RWPE2 (cell line): ENCODE results near the gene CA9.

Experiments used
- ATAC-seq: fragments of 200-7000 bp; cut with Tn5 transposase; 3 replicates; pipeline ENCODE4 v1.9.1; 2021; ENCODE audit warnings: low read depth
- DNase-seq: peaks from one replicate; pipeline ENCODE4 v3.0.0-alpha.2; 2020; ENCODE audit warnings: low spot score
- H3K27ac ChIP-seq: fragments of 450-650 bp; 2 replicates; pipeline ENCODE4 v1.5.1; 2017; ENCODE audit warnings: mild to moderate bottlenecking; ENCODE audit not compliant: poor library complexity, severe bottlenecking
- H3K27me3 ChIP-seq: fragments of 250-450 bp; sonication (Bioruptor Pico); 2 replicates; pipeline ENCODE4 v1.5.1; 2021; ENCODE audit warnings: mild to moderate bottlenecking, moderate library complexity; ENCODE audit not compliant: insufficient read depth, poor library complexity, severe bottlenecking
- H3K36me3 ChIP-seq: fragments of 250-450 bp; sonication (Bioruptor Pico); 2 replicates; pipeline ENCODE4 v1.5.1; 2020; ENCODE audit warnings: low read depth, mild to moderate bottlenecking, moderate library complexity
- H3K4me1 ChIP-seq: fragments of 250-450 bp; sonication (Bioruptor Pico); 2 replicates; pipeline ENCODE4 v1.5.1; 2021; ENCODE audit warnings: mild to moderate bottlenecking, moderate library complexity; ENCODE audit not compliant: insufficient read depth, poor library complexity, severe bottlenecking
- H3K4me3 ChIP-seq: fragments of 250-450 bp; sonication (Bioruptor Pico); 2 replicates; pipeline ENCODE4 v1.5.1; 2021; ENCODE audit warnings: mild to moderate bottlenecking, moderate library complexity; ENCODE audit not compliant: severe bottlenecking
- H3K9me3 ChIP-seq: fragments of 250-450 bp; sonication (Bioruptor Pico); 2 replicates; pipeline ENCODE4 v1.5.1; 2021; ENCODE audit warnings: mild to moderate bottlenecking, moderate library complexity; ENCODE audit not compliant: severe bottlenecking
- TF ChIP-seq, protein P1 (sequence below): fragments of 450-650 bp; IDR thresholded peaks from one replicate; pipeline ENCODE4 v1.5.1; 2017; ENCODE audit warnings: mild to moderate bottlenecking, moderate library complexity; ENCODE audit not compliant: poor library complexity, severe bottlenecking

Gene CA9

GRCh38 chr9:35658968-35659220 lies 14.8 kb upstream of the CA9 start:
- TF ChIP-seq, protein P1, sequence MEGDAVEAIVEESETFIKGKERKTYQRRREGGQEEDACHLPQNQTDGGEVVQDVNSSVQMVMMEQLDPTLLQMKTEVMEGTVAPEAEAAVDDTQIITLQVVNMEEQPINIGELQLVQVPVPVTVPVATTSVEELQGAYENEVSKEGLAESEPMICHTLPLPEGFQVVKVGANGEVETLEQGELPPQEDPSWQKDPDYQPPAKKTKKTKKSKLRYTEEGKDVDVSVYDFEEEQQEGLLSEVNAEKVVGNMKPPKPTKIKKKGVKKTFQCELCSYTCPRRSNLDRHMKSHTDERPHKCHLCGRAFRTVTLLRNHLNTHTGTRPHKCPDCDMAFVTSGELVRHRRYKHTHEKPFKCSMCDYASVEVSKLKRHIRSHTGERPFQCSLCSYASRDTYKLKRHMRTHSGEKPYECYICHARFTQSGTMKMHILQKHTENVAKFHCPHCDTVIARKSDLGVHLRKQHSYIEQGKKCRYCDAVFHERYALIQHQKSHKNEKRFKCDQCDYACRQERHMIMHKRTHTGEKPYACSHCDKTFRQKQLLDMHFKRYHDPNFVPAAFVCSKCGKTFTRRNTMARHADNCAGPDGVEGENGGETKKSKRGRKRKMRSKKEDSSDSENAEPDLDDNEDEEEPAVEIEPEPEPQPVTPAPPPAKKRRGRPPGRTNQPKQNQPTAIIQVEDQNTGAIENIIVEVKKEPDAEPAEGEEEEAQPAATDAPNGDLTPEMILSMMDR: no peak
- peaks cover 8% of the 10 kb centered on the region for H3K4me1 ChIP-seq
- ATAC-seq: peak; percentile 3; the same call in 1 of the 3 replicates
- H3K27ac ChIP-seq: peak overlapping the region; percentile 76
- peaks cover 34% of the 10 kb centered on the region for H3K36me3 ChIP-seq
- H3K27me3 ChIP-seq: no peaks in the 10 kb centered on the region
- no peaks in the 10 kb centered on the region for H3K9me3 ChIP-seq
- peak overlapping the region; percentile 72 for H3K4me3 ChIP-seq
- DNase-seq: no peak

DNA sequence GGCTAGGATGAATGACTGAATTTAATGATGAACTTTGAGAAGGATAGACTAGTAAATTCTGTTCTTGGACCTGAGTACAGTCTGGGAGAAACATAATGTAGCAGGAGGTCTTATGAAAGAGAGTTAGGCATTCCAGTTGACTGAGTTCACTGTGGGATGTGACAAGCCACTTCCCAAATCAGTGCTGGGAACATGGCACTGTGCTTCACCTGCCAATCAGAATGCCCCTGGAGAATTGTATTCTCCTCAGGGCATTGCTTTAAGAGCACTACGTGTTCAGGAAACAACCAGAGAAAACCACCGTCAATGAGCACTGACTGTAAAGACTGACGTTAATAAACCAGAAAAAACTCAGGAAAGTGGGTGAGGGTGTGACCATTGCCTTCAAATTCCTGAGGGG lies 14.4 kb upstream of the CA9 start:
- Histone ChIP-seq H3K36me3 (peaks cover 34% of the 10 kb centered on the region), H3K4me3 (peak overlapping the region; percentile 72), H3K27me3 (no peaks in the 10 kb centered on the region), H3K9me3 (no peaks in the 10 kb centered on the region), H3K4me1 (peaks cover 13% of the 10 kb centered on the region), H3K27ac (peak overlapping the region; percentile 76)
- DNase-seq (no peak), ATAC-seq (peak; percentile 13; the same call in 1 of the 3 replicates)
- TF ChIP-seq, protein P1: no peak

DNA sequence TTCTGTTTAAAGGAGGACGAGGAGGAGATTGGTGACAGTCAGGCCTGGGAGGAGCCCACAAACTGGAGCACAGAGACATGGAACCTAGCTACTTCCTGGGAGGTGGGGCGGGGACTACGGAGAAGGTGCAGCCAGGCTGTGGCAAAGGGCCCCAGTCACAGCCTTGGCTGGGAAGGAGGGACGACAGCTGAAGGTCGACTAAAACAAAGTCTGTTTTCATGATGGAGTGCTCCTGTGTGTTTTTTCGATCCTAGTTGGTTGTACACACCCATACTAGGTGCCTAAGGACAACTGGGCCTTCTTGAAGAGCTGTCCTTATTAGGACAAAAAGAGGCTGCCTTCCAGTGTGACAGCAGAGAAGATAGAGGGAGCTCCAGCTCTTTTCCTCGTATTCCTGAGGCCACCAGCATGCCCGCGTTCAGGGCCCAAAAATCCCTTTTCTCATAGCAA lies 12.7 kb upstream of the CA9 start:
- Histone ChIP-seq H3K4me1 (peaks cover 19% of the 10 kb centered on the region), H3K27ac (peak overlapping the region; percentile 76)
- DNase-seq: no peak

GRCh38 chr9:35661756-35662350 lies 11.9 kb upstream of the CA9 start:
- Histone ChIP-seq H3K9me3 (no peaks in the 10 kb centered on the region), H3K36me3 (peaks cover 34% of the 10 kb centered on the region), H3K27ac (peak overlapping the region; percentile 76), H3K4me3 (no peak overlapping the region), H3K4me1 (peaks cover 21% of the 10 kb centered on the region), H3K27me3 (no peaks in the 10 kb centered on the region)
- TF ChIP-seq, protein P1: no peak
- no peak for ATAC-seq
- no peak for DNase-seq

More for the DNA sequence above, 12.7 kb upstream of the CA9 start:
- TF ChIP-seq, protein P1: peak; percentile 53
- H3K36me3 ChIP-seq: peaks cover 34% of the 10 kb centered on the region
- no peaks in the 10 kb centered on the region for H3K9me3 ChIP-seq
- H3K27me3 ChIP-seq: no peaks in the 10 kb centered on the region
- ATAC-seq: no peak
- no peak overlapping the region for H3K4me3 ChIP-seq

- ATAC-seq (no peak), DNase-seq (no peak)
- Histone ChIP-seq H3K36me3 (peaks cover 34% of the 10 kb centered on the region), H3K9me3 (no peaks in the 10 kb centered on the region), H3K27ac (peak overlapping the region; percentile 76), H3K27me3 (no peaks in the 10 kb centered on the region), H3K4me1 (peaks cover 21% of the 10 kb centered on the region), H3K4me3 (no peak overlapping the region)
- TF ChIP-seq, protein P1: no peak
Measured at GRCh38 chr9:35662437-35662836, 11.3 kb upstream of the CA9 start.
